ENCODE data around the gene BLOC1S5. TPM values are rescaled to one million over a fixed set of nuclear protein-coding genes. Genes with fewer than 3 reads are reported as not detected.

Gene BLOC1S5
- total RNA-seq, 2 donors from 2014 or later: 7.3 to 7.8 TPM

GRCh38 chr6:7974938-7975763 is 89.0 kb downstream of the BLOC1S5 start:
- Histone ChIP-seq H3K27ac (peak overlapping the region; percentile 33 to 78), H3K36me3 (no peaks in the 10 kb centered on the region), H3K4me3 (peak overlapping the region in 1 of 2 donors; percentile 24), H3K9me3 (no peaks in the 10 kb centered on the region), H3K27me3 (no peaks in the 10 kb centered on the region), H3K4me1 (peaks cover 0 to 30% of the 10 kb centered on the region in 2 donors)
- peak; percentile 95 for DNase-seq (ENCODE audit: low spot score)
- no peak for TF ChIP-seq CTCF (IDR thresholded peaks at IDR 0.05)

- Histone ChIP-seq H3K36me3 (no peaks in the 10 kb centered on the region), H3K4me1 (peaks cover 0 to 30% of the 10 kb centered on the region in 2 donors), H3K27ac (peak overlapping the region; percentile 33 to 78), H3K4me3 (no peak overlapping the region), H3K27me3 (no peaks in the 10 kb centered on the region), H3K9me3 (no peaks in the 10 kb centered on the region)
- DNase-seq (ENCODE audit: low spot score): no peak
- TF ChIP-seq CTCF (IDR thresholded peaks at IDR 0.05): no peak
These were observed 89.6 kb downstream of the BLOC1S5 start for GRCh38 chr6:7974565-7974937.

- no peak for TF ChIP-seq CTCF (IDR thresholded peaks at IDR 0.05)
- Histone ChIP-seq H3K9me3 (no peaks in the 10 kb centered on the region), H3K4me1 (peaks cover 0 to 30% of the 10 kb centered on the region in 2 donors), H3K27me3 (no peaks in the 10 kb centered on the region), H3K4me3 (no peak overlapping the region), H3K36me3 (no peaks in the 10 kb centered on the region), H3K27ac (no peak overlapping the region)
- DNase-seq (ENCODE audit: low spot score): no peak
These were observed 90.6 kb downstream of the BLOC1S5 start for GRCh38 chr6:7973584-7973983.

- DNase-seq (ENCODE audit: low spot score): no peak
- H3K27me3 ChIP-seq: no peaks in the 10 kb centered on the region
- no peaks in the 10 kb centered on the region for H3K9me3 ChIP-seq
- H3K4me1 ChIP-seq: peaks cover 0 to 26% of the 10 kb centered on the region in 2 donors
- no peak for TF ChIP-seq CTCF (IDR thresholded peaks at IDR 0.05)
- H3K36me3 ChIP-seq: no peaks in the 10 kb centered on the region
- no peak overlapping the region for H3K27ac ChIP-seq
- no peak overlapping the region for H3K4me3 ChIP-seq
These were observed 92.7 kb downstream of the BLOC1S5 start for GRCh38 chr6:7971499-7971898.

- DNase-seq (ENCODE audit: low spot score): no peak
- Histone ChIP-seq H3K9me3 (no peaks in the 10 kb centered on the region), H3K4me1 (peaks cover 0 to 17% of the 10 kb centered on the region in 2 donors), H3K27me3 (no peaks in the 10 kb centered on the region), H3K27ac (no peak overlapping the region), H3K36me3 (no peaks in the 10 kb centered on the region), H3K4me3 (no peak overlapping the region)
- no peak for TF ChIP-seq CTCF (IDR thresholded peaks at IDR 0.05)
These were observed 93.6 kb downstream of the BLOC1S5 start for GRCh38 chr6:7970616-7971015.

Other genes starting within 250 kb of the BLOC1S5 start
- 10 to 100 TPM; 71.3 to 82.0 TPM for gene TXNDC5, start 153.6 kb downstream of the BLOC1S5 start, total RNA-seq
- gene EEF1E1, start 38.2 kb upstream of the BLOC1S5 start, total RNA-seq: 10 to 100 TPM; 12.6 to 20.6 TPM

Measured in right atrium auricular region (tissue), 2 donors.